DMS53 treated with DMSO at 0.1 percent for 48 hours (cell line): ENCODE data around the gene ERN2.

Experiments
- DNase-seq: peaks from one replicate; lab custom pipeline; 2025; ENCODE audit not compliant: unreplicated experiment; lab: John Stamatoyannopoulos, UW

The ERN2 gene

DNA sequence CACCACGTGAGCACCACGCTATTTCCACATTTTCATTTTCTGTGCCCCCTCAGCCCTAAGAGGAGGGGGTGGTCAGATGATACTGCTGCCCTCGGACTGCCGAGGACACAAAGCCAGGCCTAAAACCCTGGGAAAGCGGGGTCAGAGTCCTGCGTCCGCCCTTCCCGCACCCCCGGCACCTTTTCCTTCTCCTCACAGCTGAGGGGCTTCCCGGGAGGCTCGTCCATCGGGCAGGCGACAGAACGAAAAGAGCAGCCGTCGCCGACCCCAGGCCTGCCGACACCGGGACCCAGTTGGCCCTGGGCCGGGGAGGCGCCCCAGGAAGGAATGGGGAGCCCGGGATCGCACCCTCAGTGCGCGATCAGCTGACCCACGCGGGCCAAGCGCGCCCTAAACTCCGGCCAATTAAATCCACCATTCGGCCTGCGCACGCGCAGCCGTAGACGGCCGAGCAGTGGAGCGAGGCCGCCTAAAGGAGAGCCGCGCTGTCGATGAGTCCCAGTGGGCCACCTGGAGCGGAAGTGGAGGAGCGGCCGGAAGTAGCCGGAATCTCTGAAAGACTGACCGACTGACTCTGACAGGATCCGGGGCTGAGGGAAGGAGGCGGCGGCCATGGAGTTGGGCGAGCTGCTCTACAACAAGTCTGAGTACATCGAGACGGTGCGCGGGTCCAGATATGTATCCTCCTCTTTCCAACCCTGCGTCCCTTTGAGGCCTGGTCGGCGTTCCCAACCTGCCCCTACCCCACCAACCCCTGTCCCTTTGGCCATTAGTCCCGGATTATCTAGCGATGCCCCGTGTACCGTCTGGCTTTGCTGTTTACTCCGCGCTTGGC lies 71.9 kb downstream of the ERN2 start, which contains the start of the genes DCTN5 and PALB2:
Gene DCTN5, plus strand, starts transcription at position 536 of the 835 bp plus-strand sequence. Its CDS starts 77 bp downstream, at position 613.
Gene PALB2, minus strand, starts transcription at position 380 of the 835 bp plus-strand sequence. Its CDS starts 153 bp downstream, at position 227.
- peak; percentile 80 for DNase-seq

DNA sequence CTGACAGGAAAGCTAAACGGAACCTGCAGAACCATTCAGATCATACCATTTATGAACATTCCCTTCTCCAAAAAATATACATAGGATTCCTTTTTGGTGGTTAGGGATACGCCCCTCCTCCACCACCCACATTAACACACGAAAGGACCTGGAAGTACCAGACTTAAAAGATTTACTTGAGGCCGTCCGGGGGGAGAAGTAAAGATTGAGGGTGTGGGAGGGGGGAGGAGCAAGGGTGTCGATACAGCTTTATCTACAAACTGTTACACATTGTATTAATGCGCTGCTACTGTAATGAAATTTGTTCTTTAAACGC lies 72.4 kb downstream of the ERN2 start:
- DNase-seq = peak; percentile 1
